ENCODE results near the gene OSBPL5.

Gene OSBPL5

DNA sequence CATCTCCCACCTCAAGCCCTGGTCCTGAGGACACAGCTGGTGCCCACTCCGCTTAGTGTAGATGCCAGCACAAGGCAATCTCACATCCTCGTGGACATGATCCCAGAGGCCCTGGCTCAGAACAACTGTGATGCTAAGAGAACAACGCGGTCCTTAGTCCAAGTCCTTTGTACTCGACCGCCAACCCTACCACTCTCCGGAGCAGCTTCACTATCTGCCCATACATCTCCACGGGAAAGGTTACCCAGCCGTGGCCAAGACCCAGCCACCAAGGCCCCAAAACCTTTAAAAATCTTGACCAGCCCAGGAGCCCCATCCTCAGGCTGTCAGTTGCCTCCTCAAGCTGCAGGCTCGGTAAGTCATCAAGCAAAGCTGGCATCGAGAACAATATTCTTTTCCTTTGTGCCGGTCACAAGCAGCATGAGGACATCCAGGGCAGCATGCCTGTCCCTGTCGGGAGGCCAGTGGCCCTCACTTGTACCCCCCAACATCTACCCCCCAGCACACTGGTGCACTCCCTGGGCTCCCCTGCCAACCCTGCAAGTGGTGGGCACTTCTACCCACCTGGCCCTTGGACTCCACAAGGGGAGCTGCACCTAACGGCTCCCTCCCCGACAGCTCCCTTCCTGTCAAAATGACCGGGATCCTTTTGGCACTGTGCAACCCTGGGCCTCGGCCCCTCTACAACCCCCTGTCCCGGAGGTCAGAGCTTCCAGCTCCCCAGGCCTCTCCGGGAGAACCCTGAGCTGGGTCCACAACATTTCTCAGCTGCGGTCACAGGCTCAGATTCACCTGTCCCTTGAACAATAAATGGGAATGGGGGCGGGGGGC is 2.5 kb downstream of the OSBPL5 start:
- DNase-seq, result no peak

- DNase-seq, result no peak
Measured at GRCh38 chr11:3161720-3162409, 3.2 kb downstream of the OSBPL5 start.

DNA sequence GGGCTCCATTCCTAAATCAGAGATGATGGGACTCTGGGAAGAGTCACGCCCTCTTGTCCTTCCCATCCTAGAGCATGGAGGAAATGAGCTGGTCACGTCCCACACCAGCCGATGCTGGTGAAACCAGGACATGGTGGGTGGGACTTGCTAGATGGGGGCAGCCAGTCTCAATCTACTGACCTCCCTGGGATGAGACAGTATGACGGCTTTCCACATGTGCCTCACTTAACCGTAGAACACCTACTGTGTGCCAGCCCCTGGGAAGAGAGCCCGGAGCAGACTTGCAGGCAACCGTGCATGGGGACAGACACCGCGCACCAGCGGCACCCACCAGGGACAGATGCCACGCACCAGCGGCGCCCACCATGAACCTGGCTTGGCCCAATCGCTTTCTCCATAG is 3.8 kb downstream of the OSBPL5 start:
- no peak for DNase-seq

GRCh38 chr11:3160252-3161031 is 4.7 kb downstream of the OSBPL5 start:
- no peak for DNase-seq

DNA sequence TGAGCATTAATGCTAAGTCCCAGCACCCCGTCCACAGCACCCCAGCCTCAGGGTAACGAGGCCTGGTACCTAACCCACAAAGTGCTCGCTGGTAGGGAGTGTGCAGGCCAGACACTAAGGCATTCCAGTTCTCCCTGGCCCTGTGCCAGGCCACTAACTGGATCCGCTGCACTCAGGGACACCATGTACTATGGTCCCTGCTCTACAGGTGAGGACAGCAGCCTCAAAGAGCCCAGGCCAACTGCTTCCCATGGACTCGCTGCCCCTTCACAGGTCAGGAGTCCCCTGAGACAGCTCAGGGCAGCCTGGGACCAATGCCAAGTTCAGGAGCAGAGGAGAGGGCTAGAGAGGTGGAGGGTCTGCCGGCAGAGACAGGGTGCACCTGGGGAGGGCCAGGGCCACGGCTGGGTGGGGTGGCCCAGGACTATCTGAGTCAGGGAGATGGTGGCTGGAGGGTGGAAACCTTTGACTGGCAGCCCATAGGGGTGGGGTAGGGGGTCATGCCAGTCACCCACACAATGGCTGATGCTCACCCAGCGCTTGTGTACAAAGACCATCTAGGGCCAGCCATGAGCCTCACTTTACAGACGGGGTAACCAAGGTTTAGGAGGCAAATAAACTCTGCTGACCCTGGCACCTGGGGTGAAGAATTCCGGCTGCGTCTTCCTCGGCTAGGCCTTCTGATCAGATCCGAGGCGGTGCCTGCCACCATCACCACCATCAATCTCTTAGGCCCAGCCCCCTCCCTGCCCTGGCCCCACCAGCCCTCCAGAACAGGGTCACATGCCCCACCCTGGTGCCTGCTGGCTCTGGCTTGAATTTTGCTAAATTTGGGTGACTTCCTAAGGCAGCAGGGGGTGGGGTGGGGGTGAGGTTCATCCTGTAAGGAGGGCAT is 5.6 kb downstream of the OSBPL5 start:
- no peak for DNase-seq

DNA sequence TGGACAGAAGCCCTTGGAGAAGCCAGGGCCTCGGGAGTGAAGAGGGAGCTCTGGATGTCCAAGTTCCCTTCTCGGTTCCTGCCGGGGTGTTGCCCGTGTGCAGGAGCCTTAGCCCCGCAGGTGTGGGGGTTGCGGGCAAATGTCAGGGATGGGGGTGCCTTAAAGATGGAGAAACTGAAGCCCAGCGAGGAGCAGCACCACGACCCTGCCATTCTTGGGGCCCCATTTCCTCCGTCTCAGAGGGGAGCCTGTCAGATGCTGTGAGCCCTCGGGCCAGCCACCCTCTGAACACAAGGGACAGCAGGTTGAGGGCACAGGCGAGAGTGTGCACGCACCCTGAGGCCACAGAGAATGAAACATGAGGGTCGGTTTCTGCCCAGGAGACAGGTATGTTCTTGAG is 6.3 kb downstream of the OSBPL5 start:
- no peak for DNase-seq

- no peak for DNase-seq
Measured at GRCh38 chr11:3158131-3158591, 6.9 kb downstream of the OSBPL5 start.

- DNase-seq, result no peak
Measured at GRCh38 chr11:3157381-3158130, 7.6 kb downstream of the OSBPL5 start.

- no peak for DNase-seq
Measured at GRCh38 chr11:3156661-3157311, 8.3 kb downstream of the OSBPL5 start.

GRCh38 chr11:3156282-3156660 is 8.8 kb downstream of the OSBPL5 start:
- DNase-seq, result no peak

- no peak for DNase-seq
Measured at GRCh38 chr11:3155691-3156258, 9.3 kb downstream of the OSBPL5 start.

DNA sequence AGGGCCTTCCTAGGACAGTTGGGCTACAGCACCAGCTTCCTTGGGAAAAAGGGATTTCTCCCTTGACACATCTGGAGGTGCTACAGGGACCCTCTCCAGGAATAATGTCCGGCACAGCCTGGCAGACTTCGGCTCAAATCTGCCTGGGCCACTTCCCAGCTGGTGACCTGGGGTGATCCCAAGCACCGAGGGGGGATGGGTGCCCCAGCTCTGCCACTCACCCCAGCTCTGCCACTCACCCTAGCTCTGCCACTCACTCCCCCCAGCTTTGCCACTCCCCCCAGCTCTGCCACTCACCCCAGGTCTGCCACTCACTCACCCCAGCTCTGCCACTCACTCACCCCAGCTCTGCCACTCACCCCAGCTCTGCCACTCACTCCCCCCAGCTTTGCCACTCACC is 9.9 kb downstream of the OSBPL5 start:
- DNase-seq, result no peak

GRCh38 chr11:3154001-3154599 is 11.0 kb downstream of the OSBPL5 start:
- DNase-seq, result no peak

DNA sequence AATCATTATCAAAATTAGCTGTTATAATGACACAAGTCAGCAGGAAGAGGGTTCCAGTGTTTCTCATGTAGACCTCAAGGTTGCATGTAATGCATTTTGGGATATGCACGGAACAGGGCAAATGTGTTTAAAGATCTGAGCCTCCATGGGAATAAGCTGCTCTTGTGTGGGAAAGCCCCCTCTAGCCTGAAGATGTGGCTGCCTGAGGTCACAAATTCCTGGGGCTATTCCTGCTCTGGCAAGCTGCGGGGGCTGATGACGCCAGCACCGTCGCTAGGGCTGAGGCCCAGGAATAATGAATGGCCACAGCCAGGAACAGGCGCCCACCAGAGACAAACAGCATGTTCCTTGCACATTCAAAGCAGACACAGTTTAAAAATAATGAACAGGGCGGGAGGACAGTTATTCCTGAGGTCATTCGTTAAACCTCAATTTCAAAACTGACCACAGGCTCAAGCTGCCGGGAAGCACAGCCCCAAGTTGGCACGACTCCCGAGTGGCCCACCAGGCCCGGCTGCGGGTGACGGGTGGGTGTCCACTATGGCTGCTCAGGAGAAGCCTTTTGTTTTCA is 11.7 kb downstream of the OSBPL5 start:
- no peak for DNase-seq

- no peak for DNase-seq
Measured at GRCh38 chr11:3152471-3153110, 12.5 kb downstream of the OSBPL5 start.

DNA sequence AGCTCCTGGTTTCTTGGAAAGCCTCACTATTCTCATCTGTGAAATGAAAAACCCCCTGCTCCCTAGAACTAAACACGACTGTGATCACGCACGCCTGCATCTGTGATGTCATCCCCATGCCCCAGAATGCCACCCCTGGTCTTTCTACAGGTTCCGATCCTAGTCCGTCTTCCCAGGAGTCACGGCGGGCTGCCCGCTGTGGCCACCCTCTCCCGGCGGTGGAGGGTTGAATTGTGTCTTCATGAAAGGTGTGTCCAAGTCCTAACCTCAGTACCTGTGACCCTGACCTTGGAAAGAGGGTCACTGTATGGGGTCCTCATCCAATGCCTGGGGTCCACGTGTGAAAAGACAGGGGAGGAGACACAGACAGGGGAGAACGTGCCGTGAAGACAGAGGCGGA is 14.4 kb downstream of the OSBPL5 start:
- DNase-seq, result no peak

DNA sequence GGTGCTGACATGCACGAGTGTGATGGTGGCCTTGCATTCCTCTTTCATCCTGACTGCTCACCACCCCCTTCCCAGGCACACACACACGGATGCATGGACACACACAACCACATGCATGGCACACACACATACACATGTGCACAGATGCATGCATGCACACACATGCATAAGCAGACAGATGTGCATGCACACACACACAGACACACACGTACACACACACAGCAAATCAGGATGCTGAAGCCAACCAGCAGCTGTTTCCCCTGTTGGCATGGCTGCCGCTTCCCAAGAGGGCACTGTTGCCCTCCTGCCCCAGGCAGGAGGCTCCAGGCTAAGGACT is 15.3 kb downstream of the OSBPL5 start:
- no peak for DNase-seq

GRCh38 chr11:3148990-3149851 is 15.9 kb downstream of the OSBPL5 start:
- DNase-seq, result no peak

All from NCI-H446 treated with DMSO at 0.1 percent for 48 hours (cell line).